A204.1 (cell line): Measurements from ENCODE around the gene KATNAL1.
"Not testable (repeated sequence)": the region's sequence is repeated elsewhere in the genome, so short reads cannot be mapped to it uniquely, and the experiment has no call there.

ENCODE experiments used
- FAIRE-seq: peaks from 2 replicates; lab custom pipeline; 2012; peaks lifted over from hg19 to GRCh38; lab: Jason Lieb, UNC

The KATNAL1 gene

GRCh38 chr13:30292325-30292724 is 15.0 kb downstream of the KATNAL1 start:
- FAIRE-seq: no peak

GRCh38 chr13:30290812-30291436 is 16.4 kb downstream of the KATNAL1 start:
- FAIRE-seq: peak; percentile 39

GRCh38 chr13:30289533-30289932 is 17.8 kb downstream of the KATNAL1 start:
- FAIRE-seq: no peak

DNA sequence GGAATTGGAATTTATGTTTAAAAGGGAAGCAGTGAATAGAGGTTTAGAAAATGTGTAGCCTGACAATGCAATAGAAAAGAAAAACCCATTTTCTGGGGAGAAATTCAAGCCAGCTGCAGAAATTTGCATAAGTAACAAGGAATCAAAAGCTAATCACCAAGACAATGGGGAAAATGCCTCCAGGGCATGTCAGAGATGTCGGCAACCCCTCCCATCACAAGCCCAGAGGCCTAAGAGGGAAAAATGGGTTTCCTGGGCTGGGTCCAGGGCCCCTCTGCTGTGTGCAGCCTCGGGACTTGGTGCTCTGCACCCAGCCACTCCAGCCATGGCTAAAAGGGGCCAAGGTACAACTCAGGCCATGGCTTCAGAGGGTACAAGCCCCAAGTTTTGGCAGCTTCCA is 21.3 kb downstream of the KATNAL1 start:
- not testable (repeated sequence) for FAIRE-seq

DNA sequence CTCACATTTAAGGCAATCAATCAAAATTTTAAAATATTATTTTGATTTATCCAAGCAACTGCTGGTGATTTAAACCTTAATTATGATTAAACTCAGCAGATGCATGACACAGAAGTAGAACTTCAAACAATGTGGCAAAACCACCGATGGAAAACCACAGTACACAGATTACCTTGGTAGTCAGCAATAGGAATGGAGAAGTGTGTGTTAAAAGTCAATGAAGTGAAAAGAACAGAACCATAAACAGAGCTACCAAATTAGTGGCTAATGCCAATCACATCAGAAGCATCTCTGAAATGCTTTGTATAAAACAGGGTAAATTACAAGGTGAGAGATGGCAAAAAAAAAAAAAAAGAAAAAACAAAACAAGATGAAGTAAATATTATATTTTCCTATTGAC is 31.2 kb downstream of the KATNAL1 start:
- no peak for FAIRE-seq

DNA sequence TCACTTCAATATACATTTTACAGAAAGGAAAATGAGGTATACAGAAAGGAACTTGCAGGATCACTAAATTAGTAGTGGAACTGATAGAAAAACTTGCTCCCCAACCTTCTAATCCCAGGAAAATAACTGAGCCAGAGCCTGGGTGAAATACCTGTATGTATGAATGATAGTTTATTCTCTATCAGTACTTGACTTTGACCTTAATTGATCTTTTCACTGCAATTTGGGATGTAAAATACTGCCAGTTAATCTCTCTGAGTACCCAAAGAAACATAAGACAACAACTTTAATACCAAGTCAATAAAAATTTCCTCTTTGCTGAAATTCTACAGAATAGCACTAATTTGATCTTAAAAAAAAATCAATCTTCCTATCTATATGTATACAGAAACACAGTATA is 33.3 kb downstream of the KATNAL1 start:
- no peak for FAIRE-seq

DNA sequence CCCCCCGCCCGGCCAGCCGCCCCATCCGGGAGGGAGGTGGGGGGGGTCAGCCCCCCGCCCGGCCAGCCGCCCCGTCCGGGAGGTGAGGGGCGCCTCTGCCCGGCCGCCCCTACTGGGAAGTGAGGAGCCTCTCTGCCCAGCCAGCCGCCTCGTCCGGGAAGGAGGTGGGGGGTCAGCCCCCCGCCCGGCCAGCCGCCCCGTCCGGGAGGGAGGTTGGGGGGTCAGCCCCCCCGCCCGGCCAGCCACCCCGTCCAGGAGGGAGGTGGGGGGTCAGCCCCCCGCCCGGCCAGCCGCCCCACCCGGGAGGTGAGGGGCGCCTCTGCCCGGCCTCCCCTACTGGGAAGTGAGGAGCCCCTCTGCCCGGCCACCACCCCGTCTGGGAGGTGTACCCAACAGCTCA is 37.3 kb downstream of the KATNAL1 start:
- not testable (repeated sequence) for FAIRE-seq

- no peak for FAIRE-seq
Measured at GRCh38 chr13:30268673-30269072, 38.7 kb downstream of the KATNAL1 start.

- no peak for FAIRE-seq
Measured at GRCh38 chr13:30266756-30267155, 40.6 kb downstream of the KATNAL1 start.

DNA sequence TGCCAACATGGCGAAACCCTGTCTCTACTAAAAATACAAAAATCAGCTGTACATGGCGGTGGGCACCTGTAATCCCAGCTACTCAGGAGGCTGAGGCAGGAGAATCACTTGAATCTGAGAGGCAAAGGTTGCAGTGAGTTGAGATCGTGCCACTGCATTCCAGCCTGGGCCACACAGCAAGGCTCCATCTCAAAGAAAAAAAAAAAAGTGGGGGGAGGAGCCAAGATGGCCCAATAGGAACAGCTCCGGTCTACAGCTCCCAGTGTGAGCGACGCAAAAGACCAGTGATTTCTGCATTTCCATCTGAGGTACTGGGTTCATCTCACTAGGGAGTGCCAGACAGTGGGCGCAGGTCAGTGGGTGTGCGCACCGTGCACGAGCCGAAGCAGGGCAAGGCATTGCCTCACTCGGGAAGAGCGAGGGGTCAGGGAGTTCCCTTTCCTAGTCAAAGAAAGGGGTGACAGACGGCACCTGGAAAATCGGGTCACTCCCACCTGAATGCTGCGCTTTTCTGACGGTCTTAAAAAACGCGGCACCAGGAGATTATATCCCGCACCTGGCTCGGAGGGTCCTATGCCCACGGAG is 48.1 kb downstream of the KATNAL1 start:
- FAIRE-seq: not testable (repeated sequence)

DNA sequence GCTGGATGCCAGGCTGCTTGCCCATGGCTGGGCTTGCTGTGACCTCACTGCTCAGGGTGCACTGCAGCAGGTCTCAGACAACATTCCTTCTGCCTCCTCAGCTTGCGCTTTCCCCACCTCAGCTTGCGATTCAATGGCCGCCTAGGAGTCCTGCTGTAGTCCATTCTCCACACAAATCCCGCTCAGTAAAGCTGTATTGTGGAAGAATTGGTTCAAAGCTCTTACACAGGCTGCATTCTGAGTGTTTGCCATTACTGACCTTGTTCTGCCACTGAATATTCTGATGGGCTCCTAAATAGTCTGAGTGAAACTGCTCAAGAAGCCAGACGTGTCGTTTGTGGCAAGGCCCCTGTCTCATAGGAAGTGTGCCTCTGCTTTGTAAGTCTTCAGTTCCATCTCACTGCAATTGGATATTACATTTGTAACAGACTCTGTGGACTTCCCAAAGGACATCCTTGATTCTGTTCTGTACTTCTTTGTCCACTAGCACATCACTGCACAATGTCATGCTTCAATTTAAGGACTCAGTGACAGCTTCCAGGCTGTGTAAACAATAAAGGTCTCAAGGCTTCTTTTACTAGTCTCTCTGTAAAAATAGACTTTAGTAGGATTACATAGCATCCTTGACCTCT is 49.8 kb downstream of the KATNAL1 start:
- FAIRE-seq: no peak

- FAIRE-seq: no peak
Measured at GRCh38 chr13:30256713-30257467, 50.5 kb downstream of the KATNAL1 start.

DNA sequence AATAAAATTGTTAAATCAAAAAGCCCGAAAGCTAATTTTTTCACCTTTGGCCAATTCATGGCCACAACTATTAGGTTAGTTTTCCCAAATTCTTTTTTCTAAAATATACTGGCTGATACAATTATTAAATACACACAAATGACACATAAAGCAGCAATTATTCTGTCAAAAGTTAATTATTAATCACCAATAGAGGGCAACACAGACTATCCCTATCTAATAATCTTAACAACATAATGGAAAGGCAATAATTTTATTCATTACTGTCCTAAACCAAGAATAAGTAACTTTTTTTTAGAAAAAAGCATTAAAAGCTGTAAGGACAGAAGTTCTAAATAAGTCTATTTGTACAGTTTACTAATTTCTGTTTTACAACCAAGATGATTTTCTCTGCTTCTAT is 51.7 kb downstream of the KATNAL1 start:
- peak; percentile 68 for FAIRE-seq

DNA sequence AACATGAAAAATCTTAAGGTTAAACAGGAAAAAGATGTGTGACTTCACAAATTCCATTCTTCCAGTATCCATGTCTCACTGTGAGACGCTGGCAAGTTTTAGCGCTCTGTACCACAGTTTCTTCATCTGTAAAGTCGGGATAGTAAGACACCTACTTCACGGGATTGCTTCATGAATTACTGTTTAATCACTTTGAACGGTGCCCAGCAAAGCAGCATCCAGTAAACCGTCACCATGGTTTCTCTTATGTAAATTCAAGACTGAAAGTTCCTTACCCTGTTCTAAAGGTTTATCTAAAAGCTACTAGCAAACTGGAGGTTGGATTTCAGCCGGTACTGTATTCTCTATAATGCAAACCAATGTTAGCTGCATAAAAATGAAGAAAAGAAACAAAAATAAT is 53.5 kb downstream of the KATNAL1 start:
- no peak for FAIRE-seq

DNA sequence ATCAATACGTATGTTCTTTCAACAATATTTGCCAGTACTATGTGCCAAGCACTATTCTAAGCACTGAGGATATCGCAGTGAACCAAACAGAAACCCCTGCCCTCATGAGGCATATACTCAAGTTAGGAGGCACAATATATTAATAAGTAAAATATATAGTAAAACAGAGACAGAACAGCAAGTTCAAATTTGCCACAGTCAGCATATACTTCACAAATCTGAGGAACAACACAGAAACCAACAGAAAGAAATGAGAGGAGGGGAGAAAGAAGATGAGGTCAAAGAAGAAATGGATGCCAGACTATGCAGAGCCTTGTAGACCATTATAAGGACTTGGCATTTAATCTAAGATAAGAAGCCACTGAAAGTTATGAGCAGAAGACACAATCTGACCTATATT is 59.9 kb downstream of the KATNAL1 start:
- FAIRE-seq: no peak

GRCh38 chr13:30241532-30241931 is 65.8 kb downstream of the KATNAL1 start:
- no peak for FAIRE-seq

- peak; percentile 62 for FAIRE-seq
Measured at GRCh38 chr13:30240608-30241007, 66.7 kb downstream of the KATNAL1 start.

- no peak for FAIRE-seq
Measured at GRCh38 chr13:30235216-30235615, 72.1 kb downstream of the KATNAL1 start.

GRCh38 chr13:30234619-30235162 is 72.7 kb downstream of the KATNAL1 start:
- no peak for FAIRE-seq

DNA sequence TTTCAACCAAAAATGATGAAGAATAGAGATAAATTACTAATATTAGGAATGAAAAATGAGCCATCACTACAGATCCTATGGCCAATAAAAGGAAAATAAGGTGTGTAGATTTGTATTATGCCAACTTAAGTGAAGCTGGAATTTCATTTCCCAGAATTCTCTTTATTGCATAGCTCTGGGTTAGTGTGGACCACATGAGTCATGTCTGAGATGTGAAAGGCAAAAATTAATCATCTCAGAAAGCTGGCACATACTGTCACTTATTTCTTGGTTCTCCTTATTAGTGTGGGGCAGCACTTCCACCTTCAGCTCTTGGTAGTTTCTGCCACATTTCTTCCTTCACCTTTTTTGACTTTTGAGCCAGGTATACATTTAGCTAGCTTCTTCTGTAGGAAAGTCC is 82.6 kb downstream of the KATNAL1 start:
- FAIRE-seq: no peak

DNA sequence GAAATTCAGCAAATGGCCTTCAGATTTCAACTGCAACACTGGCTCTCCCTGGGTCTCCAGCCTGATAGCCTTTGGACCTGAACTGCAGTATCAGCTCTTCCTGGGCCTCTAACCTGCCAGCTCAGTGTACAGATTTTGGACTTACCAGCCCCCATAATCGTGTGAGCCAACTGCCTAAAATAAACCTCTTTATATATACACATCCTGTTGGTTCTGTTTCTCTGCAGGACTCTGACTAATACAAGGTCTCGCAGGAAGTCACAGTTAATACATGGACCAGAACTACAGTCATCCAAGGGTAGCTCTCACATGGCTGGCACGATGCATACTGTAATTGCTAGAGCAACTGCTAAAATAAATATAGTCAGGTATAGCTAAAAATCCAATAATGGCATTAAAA is 85.1 kb downstream of the KATNAL1 start:
- FAIRE-seq: no peak

DNA sequence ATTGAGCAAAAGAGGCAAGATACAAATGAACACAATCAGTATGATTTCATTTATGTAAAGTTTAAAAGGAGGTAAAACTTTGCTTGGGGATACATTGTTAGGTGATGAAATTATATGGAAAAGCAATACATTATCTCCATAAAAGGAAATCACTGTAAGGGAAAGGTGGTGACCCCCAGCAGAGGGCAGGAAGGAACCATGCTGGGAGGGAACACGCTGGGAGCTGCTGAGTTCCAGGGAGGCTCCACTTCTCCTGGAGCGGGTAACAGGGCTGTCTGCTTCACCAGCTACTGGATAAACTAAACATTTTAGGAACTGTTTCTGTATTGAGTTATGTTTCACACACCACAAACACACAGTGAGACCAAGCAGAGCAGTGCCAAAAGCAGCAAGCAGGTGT is 91.2 kb downstream of the KATNAL1 start:
- no peak for FAIRE-seq

DNA sequence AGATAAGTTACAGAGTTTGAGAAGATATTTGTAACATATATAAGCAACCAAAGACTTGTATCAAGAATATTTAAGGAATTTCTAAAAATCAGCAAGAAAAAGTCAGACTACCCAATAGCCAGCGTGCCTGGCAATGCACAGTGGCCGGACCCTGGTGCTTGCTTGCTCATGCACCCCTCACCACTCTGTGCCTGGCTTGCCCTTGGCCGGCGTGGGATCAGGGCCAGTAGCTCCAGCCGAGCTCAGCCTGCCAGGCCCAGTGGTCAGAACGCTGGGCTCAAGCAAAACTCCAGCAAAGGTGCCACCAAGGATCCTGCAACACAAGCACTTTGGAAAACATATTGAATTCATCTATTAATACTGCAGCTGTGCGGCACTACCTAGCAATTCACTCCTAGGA is 95.1 kb downstream of the KATNAL1 start:
- FAIRE-seq: no peak
